Measurements from ENCODE around the gene PSG6. TPM values are rescaled to one million over a fixed set of nuclear protein-coding genes. Genes with fewer than 3 reads are reported as not detected.
"Not testable (repeated sequence)": the region's sequence is repeated elsewhere in the genome, so short reads cannot be mapped to it uniquely, and the experiment has no call there.

Gene PSG6
- polyA plus RNA-seq, 3 donors: not detected

- H3K79me2 ChIP-seq (ENCODE audit: insufficient read depth, low read length); H3K4me1 ChIP-seq (ENCODE audit: control insufficient read depth in 1 of 2, insufficient read depth in 2 of 2, low read length in 2 of 2); H3K36me3 ChIP-seq (replicated peaks in 1 of 2; ENCODE audit: control insufficient read depth in 1 of 2, insufficient read depth in 2 of 2, low read length in 2 of 2); DNase-seq; H3K4me1 Mint-ChIP-seq; H3K9ac ChIP-seq (ENCODE audit: insufficient read depth, low read length, poor library complexity, severe bottlenecking); H3K27ac Mint-ChIP-seq; H3K9me3 Mint-ChIP-seq; H3K4me2 ChIP-seq (replicated peaks; ENCODE audit: extremely low read depth, low read length, poor library complexity, severe bottlenecking); H3K4me3 Mint-ChIP-seq; H3K9me3 ChIP-seq (replicated peaks in 1 of 2; ENCODE audit: control insufficient read depth in 1 of 2, insufficient read depth in 1 of 2, low read length in 2 of 2); H3K4me3 ChIP-seq (replicated peaks in 1 of 3; ENCODE audit: low read depth in 2 of 3, low read length in 3 of 3); H3K27ac ChIP-seq (ENCODE audit: low read depth in 1 of 2, low read length in 2 of 2); H4K20me1 ChIP-seq (ENCODE audit: insufficient read depth, low read length); H3K36me3 Mint-ChIP-seq; H2AFZ ChIP-seq (ENCODE audit: insufficient read depth, low read depth, low read length, poor library complexity, severe bottlenecking); H3K27me3 ChIP-seq (ENCODE audit: control insufficient read depth in 2 of 2, insufficient read depth in 2 of 2, low read length in 2 of 2); intact Hi-C loops (cut with micrococcal nuclease): not testable (repeated sequence)
- H3K27me3 Mint-ChIP-seq (ENCODE audit: low read depth in 3 of 3): peaks cover 2 to 16% (median 4%) of the 10 kb centered on the region in 3 donors
- no CpG with 5 or more reads among the region's 2 CpGs for WGBS (ENCODE audit: insufficient coverage)
Observed at GRCh38 chr19:42882730-42883129, 35.0 kb downstream of the PSG6 start.

DNA sequence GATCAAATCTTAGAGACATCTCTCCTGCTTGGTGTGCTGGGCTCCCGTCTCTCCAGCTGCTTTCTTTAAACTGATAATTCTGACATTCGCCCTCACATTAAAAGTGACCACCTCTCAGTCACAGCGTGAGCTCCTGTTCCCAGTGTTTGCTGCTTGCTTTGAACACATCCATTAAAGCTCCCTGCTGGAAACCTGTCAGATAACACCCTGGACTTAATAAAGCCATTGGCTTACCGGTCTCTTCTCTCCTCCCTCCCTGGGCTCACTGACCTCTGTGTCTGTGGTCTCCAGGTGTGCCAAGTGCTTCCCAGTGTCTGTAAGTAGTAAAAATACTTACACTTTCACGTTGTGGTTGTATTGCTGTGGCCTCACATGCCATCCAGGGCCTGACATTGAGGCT is 35.7 kb downstream of the PSG6 start:
- H4K20me1 ChIP-seq (ENCODE audit: insufficient read depth, low read length); H3K9me3 Mint-ChIP-seq; H3K4me1 ChIP-seq (ENCODE audit: control insufficient read depth in 1 of 2, insufficient read depth in 2 of 2, low read length in 2 of 2); H3K27ac ChIP-seq (ENCODE audit: low read depth in 1 of 2, low read length in 2 of 2); H3K9ac ChIP-seq (ENCODE audit: insufficient read depth, low read length, poor library complexity, severe bottlenecking); H3K4me3 ChIP-seq (replicated peaks in 1 of 3; ENCODE audit: low read depth in 2 of 3, low read length in 3 of 3); H3K9me3 ChIP-seq (replicated peaks in 1 of 2; ENCODE audit: control insufficient read depth in 1 of 2, insufficient read depth in 1 of 2, low read length in 2 of 2); H3K4me2 ChIP-seq (replicated peaks; ENCODE audit: extremely low read depth, low read length, poor library complexity, severe bottlenecking); H3K4me1 Mint-ChIP-seq; intact Hi-C loops (cut with micrococcal nuclease); H3K36me3 Mint-ChIP-seq; H3K79me2 ChIP-seq (ENCODE audit: insufficient read depth, low read length); DNase-seq; H2AFZ ChIP-seq (ENCODE audit: insufficient read depth, low read depth, low read length, poor library complexity, severe bottlenecking); H3K4me3 Mint-ChIP-seq; H3K27me3 ChIP-seq (ENCODE audit: control insufficient read depth in 2 of 2, insufficient read depth in 2 of 2, low read length in 2 of 2); H3K36me3 ChIP-seq (replicated peaks in 1 of 2; ENCODE audit: control insufficient read depth in 1 of 2, insufficient read depth in 2 of 2, low read length in 2 of 2); H3K27ac Mint-ChIP-seq: not testable (repeated sequence)
- WGBS (ENCODE audit: insufficient coverage): 72% methylated on average over 3 of the region's 5 CpGs
- H3K27me3 Mint-ChIP-seq (ENCODE audit: low read depth in 3 of 3): peaks cover 2 to 16% (median 4%) of the 10 kb centered on the region in 3 donors

DNA sequence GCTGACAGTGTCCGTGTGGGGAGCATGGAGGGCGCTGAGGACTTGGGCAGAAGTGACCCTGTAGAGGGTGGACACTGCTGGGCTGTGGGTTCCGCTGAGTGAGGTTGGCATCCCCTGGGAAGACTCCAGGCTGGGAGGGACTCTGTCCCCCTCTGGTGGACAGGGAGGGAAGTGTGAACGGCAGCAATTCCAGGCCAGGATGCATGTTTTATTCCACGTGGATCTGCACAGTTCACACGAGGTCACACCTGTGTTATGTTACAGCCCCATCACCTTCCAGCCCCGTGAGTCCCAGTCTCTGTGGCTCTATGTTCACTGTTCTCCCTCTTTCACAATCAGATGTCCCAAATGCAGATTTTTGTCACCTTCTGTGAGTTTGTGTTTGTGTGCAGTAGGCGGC is 36.4 kb downstream of the PSG6 start:
- TF ChIP-seq, protein P1, sequence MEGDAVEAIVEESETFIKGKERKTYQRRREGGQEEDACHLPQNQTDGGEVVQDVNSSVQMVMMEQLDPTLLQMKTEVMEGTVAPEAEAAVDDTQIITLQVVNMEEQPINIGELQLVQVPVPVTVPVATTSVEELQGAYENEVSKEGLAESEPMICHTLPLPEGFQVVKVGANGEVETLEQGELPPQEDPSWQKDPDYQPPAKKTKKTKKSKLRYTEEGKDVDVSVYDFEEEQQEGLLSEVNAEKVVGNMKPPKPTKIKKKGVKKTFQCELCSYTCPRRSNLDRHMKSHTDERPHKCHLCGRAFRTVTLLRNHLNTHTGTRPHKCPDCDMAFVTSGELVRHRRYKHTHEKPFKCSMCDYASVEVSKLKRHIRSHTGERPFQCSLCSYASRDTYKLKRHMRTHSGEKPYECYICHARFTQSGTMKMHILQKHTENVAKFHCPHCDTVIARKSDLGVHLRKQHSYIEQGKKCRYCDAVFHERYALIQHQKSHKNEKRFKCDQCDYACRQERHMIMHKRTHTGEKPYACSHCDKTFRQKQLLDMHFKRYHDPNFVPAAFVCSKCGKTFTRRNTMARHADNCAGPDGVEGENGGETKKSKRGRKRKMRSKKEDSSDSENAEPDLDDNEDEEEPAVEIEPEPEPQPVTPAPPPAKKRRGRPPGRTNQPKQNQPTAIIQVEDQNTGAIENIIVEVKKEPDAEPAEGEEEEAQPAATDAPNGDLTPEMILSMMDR (IDR thresholded peaks at IDR 0.05): peak; percentile 34
- H3K27ac Mint-ChIP-seq; H3K4me1 ChIP-seq (ENCODE audit: control insufficient read depth in 1 of 2, insufficient read depth in 2 of 2, low read length in 2 of 2); H2AFZ ChIP-seq (ENCODE audit: insufficient read depth, low read depth, low read length, poor library complexity, severe bottlenecking); H3K4me3 Mint-ChIP-seq; H4K20me1 ChIP-seq (ENCODE audit: insufficient read depth, low read length); H3K27me3 ChIP-seq (ENCODE audit: control insufficient read depth in 2 of 2, insufficient read depth in 2 of 2, low read length in 2 of 2); H3K36me3 Mint-ChIP-seq; H3K4me2 ChIP-seq (replicated peaks; ENCODE audit: extremely low read depth, low read length, poor library complexity, severe bottlenecking); H3K36me3 ChIP-seq (replicated peaks in 1 of 2; ENCODE audit: control insufficient read depth in 1 of 2, insufficient read depth in 2 of 2, low read length in 2 of 2); H3K4me1 Mint-ChIP-seq; H3K9ac ChIP-seq (ENCODE audit: insufficient read depth, low read length, poor library complexity, severe bottlenecking); H3K9me3 ChIP-seq (replicated peaks in 1 of 2; ENCODE audit: control insufficient read depth in 1 of 2, insufficient read depth in 1 of 2, low read length in 2 of 2); DNase-seq; H3K4me3 ChIP-seq (replicated peaks in 1 of 3; ENCODE audit: low read depth in 2 of 3, low read length in 3 of 3); H3K27ac ChIP-seq (ENCODE audit: low read depth in 1 of 2, low read length in 2 of 2); H3K79me2 ChIP-seq (ENCODE audit: insufficient read depth, low read length); H3K9me3 Mint-ChIP-seq; intact Hi-C loops (cut with micrococcal nuclease): not testable (repeated sequence)
- H3K27me3 Mint-ChIP-seq (ENCODE audit: low read depth in 3 of 3): peaks cover 2 to 16% (median 4%) of the 10 kb centered on the region in 3 donors
- WGBS (ENCODE audit: insufficient coverage): 76% methylated on average over 5 of the region's 8 CpGs

GRCh38 chr19:42880621-42881020 is 37.1 kb downstream of the PSG6 start:
- DNase-seq; H3K36me3 ChIP-seq (replicated peaks in 1 of 2; ENCODE audit: control insufficient read depth in 1 of 2, insufficient read depth in 2 of 2, low read length in 2 of 2); H3K9me3 ChIP-seq (replicated peaks in 1 of 2; ENCODE audit: control insufficient read depth in 1 of 2, insufficient read depth in 1 of 2, low read length in 2 of 2); intact Hi-C loops (cut with micrococcal nuclease); H3K27ac ChIP-seq (ENCODE audit: low read depth in 1 of 2, low read length in 2 of 2); H3K27ac Mint-ChIP-seq; H3K4me3 Mint-ChIP-seq; H3K4me1 ChIP-seq (ENCODE audit: control insufficient read depth in 1 of 2, insufficient read depth in 2 of 2, low read length in 2 of 2); H3K9ac ChIP-seq (ENCODE audit: insufficient read depth, low read length, poor library complexity, severe bottlenecking); H4K20me1 ChIP-seq (ENCODE audit: insufficient read depth, low read length); H3K27me3 ChIP-seq (ENCODE audit: control insufficient read depth in 2 of 2, insufficient read depth in 2 of 2, low read length in 2 of 2); H2AFZ ChIP-seq (ENCODE audit: insufficient read depth, low read depth, low read length, poor library complexity, severe bottlenecking); H3K4me1 Mint-ChIP-seq; H3K4me3 ChIP-seq (replicated peaks in 1 of 3; ENCODE audit: low read depth in 2 of 3, low read length in 3 of 3); H3K9me3 Mint-ChIP-seq; H3K36me3 Mint-ChIP-seq; H3K79me2 ChIP-seq (ENCODE audit: insufficient read depth, low read length); H3K4me2 ChIP-seq (replicated peaks; ENCODE audit: extremely low read depth, low read length, poor library complexity, severe bottlenecking): not testable (repeated sequence)
- 100% methylated on average over 1 of the region's 9 CpGs for WGBS (ENCODE audit: insufficient coverage)
- H3K27me3 Mint-ChIP-seq (ENCODE audit: low read depth in 3 of 3): peaks cover 2 to 12% (median 4%) of the 10 kb centered on the region in 3 donors
